Measurements from ENCODE around the gene HLA-DQA1. TPM values are rescaled to one million over a fixed set of nuclear protein-coding genes. Genes with fewer than 3 reads are reported as not detected.

The HLA-DQA1 gene
- total RNA-seq, 4 donors from 2014 or later = 0.31 to 9.0 (median 5.1) TPM

DNA sequence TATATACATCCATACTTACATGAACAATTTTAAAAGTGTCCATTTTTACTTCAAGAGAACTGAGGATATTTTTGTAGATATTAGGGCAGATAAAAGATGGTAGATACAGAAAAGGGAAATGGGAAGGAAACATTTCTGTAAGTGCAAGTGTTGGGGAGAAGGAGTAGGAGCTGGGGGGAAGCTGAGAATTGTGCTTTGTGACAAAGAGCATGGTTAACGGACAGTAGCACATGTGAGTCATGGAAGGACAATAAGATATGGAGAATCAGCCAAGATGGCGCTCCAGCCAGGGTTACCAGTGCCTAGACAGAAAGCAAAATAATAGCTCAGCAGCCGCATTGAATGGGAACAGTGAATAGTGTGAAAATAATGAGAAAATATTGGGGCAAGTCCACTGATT, 34.8 kb upstream of the HLA-DQA1 start:
- Histone ChIP-seq H3K27ac (no peak overlapping the region), H3K36me3 (no peaks in the 10 kb centered on the region), H3K4me3 (no peak overlapping the region), H3K9me3 (no peaks in the 10 kb centered on the region), H3K27me3 (no peaks in the 10 kb centered on the region), H3K4me1 (no peaks in the 10 kb centered on the region)
- TF ChIP-seq, protein P1, sequence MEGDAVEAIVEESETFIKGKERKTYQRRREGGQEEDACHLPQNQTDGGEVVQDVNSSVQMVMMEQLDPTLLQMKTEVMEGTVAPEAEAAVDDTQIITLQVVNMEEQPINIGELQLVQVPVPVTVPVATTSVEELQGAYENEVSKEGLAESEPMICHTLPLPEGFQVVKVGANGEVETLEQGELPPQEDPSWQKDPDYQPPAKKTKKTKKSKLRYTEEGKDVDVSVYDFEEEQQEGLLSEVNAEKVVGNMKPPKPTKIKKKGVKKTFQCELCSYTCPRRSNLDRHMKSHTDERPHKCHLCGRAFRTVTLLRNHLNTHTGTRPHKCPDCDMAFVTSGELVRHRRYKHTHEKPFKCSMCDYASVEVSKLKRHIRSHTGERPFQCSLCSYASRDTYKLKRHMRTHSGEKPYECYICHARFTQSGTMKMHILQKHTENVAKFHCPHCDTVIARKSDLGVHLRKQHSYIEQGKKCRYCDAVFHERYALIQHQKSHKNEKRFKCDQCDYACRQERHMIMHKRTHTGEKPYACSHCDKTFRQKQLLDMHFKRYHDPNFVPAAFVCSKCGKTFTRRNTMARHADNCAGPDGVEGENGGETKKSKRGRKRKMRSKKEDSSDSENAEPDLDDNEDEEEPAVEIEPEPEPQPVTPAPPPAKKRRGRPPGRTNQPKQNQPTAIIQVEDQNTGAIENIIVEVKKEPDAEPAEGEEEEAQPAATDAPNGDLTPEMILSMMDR (IDR thresholded peaks at IDR 0.05) = no peak
- TF ChIP-seq POLR2A (IDR thresholded peaks at IDR 0.05) = no peak
- intact Hi-C loops (cut with DNase I) = no loop called here
- WGBS, 2 donors = 60 to 61% methylated on average over 3 of the region's 3 CpGs
- no peak for DNase-seq

DNA sequence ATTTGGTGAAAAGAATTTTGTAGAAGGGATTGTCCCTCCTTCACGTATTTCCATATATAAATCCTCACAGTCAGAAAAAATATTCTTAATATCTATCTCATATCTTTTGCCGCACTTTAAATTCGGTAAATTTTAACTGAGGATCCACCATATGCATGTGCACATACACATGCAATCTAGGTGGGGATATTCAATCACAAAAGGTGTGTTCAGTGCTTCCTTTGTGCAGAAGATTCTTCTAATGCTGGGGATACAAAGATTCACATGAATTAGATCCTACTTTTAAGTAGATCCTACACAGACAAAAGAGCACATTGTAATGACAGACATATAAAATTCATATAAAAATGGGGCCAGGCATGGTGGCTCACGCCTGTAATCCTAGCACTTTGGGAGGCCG, 34.0 kb upstream of the HLA-DQA1 start:
- no peaks in the 10 kb centered on the region for H3K27me3 ChIP-seq
- H3K27ac ChIP-seq = peak overlapping the region in 1 of 4 donors; percentile 4
- no peak overlapping the region for H3K4me3 ChIP-seq
- no peak for DNase-seq
- TF ChIP-seq, protein P1 (IDR thresholded peaks at IDR 0.05) = no peak
- no peak for TF ChIP-seq POLR2A (IDR thresholded peaks at IDR 0.05)
- no peaks in the 10 kb centered on the region for H3K36me3 ChIP-seq
- WGBS, 2 donors = 20 to 65% methylated on average over 3 of the region's 5 CpGs
- intact Hi-C loops (cut with DNase I) = no loop called here
- no peaks in the 10 kb centered on the region for H3K9me3 ChIP-seq
- no peaks in the 10 kb centered on the region for H3K4me1 ChIP-seq

DNA sequence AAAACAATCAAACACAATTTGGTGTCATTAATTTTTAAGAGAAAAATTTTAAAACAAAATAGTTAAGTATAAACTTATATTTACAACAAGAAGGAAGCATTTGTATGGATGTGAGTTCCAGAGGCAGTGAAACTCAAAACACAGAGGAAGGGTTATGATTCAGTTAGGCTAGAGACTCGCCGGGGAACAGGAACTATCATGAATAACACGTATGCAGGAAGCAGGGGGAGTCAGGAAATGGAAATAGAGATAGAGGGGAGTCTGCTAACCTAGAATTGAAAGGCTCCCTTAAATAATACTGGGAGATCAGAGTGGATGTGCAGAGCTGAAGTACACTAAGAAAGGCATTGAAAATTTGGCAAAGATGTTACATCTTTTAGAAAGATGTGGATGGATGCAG, 33.3 kb upstream of the HLA-DQA1 start:
- Histone ChIP-seq H3K27me3 (no peaks in the 10 kb centered on the region), H3K4me1 (no peaks in the 10 kb centered on the region), H3K4me3 (no peak overlapping the region), H3K27ac (peak overlapping the region in 1 of 4 donors; percentile 4), H3K9me3 (no peaks in the 10 kb centered on the region), H3K36me3 (no peaks in the 10 kb centered on the region)
- 8 to 13% methylated on average over 3 of the region's 3 CpGs for WGBS, 2 donors
- intact Hi-C loops (cut with DNase I) = no loop called here
- TF ChIP-seq POLR2A (IDR thresholded peaks at IDR 0.05) = no peak
- TF ChIP-seq, protein P1 (IDR thresholded peaks at IDR 0.05) = no peak
- no peak for DNase-seq

DNA sequence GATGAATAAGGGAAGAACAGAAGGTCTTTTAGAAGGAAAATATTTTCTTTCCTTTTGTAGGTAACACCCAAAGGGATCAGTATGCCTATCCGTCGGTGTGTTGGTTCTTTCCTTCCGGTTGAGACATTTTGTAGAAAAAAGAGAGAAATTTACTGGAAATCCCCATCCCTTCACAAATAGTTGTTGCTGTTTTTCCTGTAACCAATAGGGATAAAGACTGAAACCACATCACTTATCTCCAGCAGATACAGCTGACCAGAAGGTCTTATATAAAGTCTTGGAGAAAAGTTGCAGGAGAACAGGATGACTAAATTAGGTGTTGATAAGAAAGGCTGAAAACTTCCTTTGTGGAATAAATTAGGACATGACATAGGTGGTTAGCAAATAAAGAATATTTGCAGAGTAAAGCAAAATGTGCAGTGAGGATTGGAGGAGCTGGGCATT, 32.8 kb upstream of the HLA-DQA1 start:
- peak overlapping the region in 1 of 4 donors; percentile 28 for H3K27ac ChIP-seq
- intact Hi-C loops (cut with DNase I) = no loop called here
- 0% methylated on average over 3 of the region's 3 CpGs for WGBS, 2 donors

DNA sequence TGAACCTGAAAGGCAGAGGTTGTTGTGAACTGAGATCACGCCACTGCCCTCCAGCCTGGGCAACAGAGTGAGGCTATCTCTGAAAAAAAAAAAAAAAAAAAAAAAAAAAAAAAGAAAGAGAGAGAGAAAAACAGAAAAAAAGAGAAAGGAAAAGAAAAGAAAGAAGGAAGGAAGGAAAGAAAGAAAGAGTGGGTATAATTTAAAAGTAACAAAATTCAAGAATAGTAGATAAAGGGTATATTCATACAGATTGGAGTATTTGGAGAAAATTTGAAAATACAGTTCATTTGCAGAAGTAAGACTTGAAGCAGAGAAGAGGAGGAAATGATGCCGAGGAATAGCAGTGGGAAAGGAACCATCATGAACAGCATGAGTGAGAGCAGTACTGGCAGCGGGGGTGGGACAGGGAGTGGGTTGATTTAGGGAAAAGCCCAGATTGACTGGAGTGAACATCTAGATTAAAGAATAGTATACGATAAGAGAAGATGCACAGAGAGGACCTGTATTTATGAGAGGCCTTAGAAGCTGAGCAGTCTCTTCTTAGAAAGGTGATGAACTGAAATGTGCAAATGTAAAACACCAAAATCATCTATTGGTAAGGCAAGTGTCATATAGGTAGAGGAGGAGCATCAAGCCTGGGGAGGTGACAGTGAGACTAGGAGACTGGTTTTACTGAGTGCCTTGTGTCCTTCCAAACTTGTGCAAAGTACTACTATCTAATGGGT, 29.8 kb upstream of the HLA-DQA1 start:
- intact Hi-C loops (cut with DNase I) = no loop called here
- Histone ChIP-seq H3K4me3 (no peak overlapping the region), H3K27me3 (no peaks in the 10 kb centered on the region), H3K36me3 (no peaks in the 10 kb centered on the region), H3K4me1 (no peaks in the 10 kb centered on the region), H3K9me3 (no peaks in the 10 kb centered on the region), H3K27ac (no peak overlapping the region)
- 57 to 88% methylated on average over 2 to 3 of the region's 4 CpGs for WGBS, 2 donors
- TF ChIP-seq, protein P1 (IDR thresholded peaks at IDR 0.05) = no peak
- no peak for TF ChIP-seq POLR2A (IDR thresholded peaks at IDR 0.05)
- no peak for DNase-seq

More for the DNA sequence above, 32.8 kb upstream of the HLA-DQA1 start:
- Histone ChIP-seq H3K36me3 (no peaks in the 10 kb centered on the region), H3K9me3 (no peaks in the 10 kb centered on the region), H3K4me1 (no peaks in the 10 kb centered on the region), H3K4me3 (no peak overlapping the region), H3K27me3 (no peaks in the 10 kb centered on the region)
- TF ChIP-seq, protein P1 (IDR thresholded peaks at IDR 0.05) = no peak
- TF ChIP-seq POLR2A (IDR thresholded peaks at IDR 0.05) = no peak
- no peak for DNase-seq
